HCT116 (cell line): ENCODE measurements around the gene ITGA11. TPM values are rescaled to one million over a fixed set of nuclear protein-coding genes. Genes with fewer than 3 reads are reported as not detected.

ENCODE experiments used
- ATAC-seq: fragments of 200-7000 bp; cut with Tn5 transposase; 2 replicates; pipeline ENCODE4 v1.9.1; 2020; ENCODE audit warnings: mild to moderate bottlenecking, moderate library complexity
- BruUV-seq: library from RNA; stranded (reverse); fragments of 400-500 nt; replicated peaks from 2 replicates; lab custom pipeline; 2021; lab: Mats Ljungman, UMichigan
- CTCF ChIA-PET: fragments of 300-600 bp; sonication (Branson Sonifier 250); formaldehyde crosslinking; loops from one replicate; lab custom pipeline; 2021; ENCODE audit warnings: antibody characterized with exemption; lab: Charles Lee
- POLR2A ChIA-PET: fragments of 300-600, 350-600 bp; sonication (Branson Sonifier 250); formaldehyde crosslinking; loops from one replicate; lab custom pipeline; 2021; ENCODE audit warnings: antibody characterized with exemption; lab: Charles Lee
- RAD21 ChIA-PET, 2 experiments: fragments of 300-600 bp; sonication (Branson Sonifier 250); formaldehyde crosslinking; loops; one replicate each; lab custom pipeline; 2023; ENCODE audit warnings: low total read pairs in 2 of 2; ENCODE audit not compliant: uncharacterized antibody in 2 of 2, unreplicated experiment in 2 of 2, low non-redundant PET in 1 of 2; lab: Charles Lee
- DNase-seq: peaks from one replicate; pipeline ENCODE4 v3.0.0-alpha.2; 2010; ENCODE audit warnings: low read depth, low spot score
- H2AFZ ChIP-seq: fragments of 200-600 bp; shearing (Covaris generic), sonication (generic); 2 replicates; pipeline ENCODE4 v1.6.1; 2017; ENCODE audit warnings: low read depth, mixed run types, mixed read lengths, antibody characterized with exemption, low read length; ENCODE audit not compliant: poor library complexity, severe bottlenecking
- H3K27ac ChIP-seq: 2 replicates; pipeline ENCODE4 v1.5.1; 2012; ENCODE audit warnings: low read depth, low read length
- H3K27me3 ChIP-seq: fragments of 200-600 bp; sonication (generic); 2 replicates; pipeline ENCODE4 v1.6.1; 2016; ENCODE audit warnings: mixed run types, low read length, mixed read lengths; ENCODE audit not compliant: insufficient read depth
- H3K36me3 ChIP-seq, 2 experiments: fragments of 200-500 bp in 1 of 2; fragments of 200-600 bp in 1 of 2; sonication (Bioruptor generic) in 1 of 2; sonication (generic) in 1 of 2; 2 replicates each; pipeline versions ENCODE4 v1.5.1 to v1.6.1; 2014 to 2016; ENCODE audit warnings: low read length in 2 of 2, inconsistent platforms in 1 of 2, mixed read lengths in 1 of 2, mixed run types in 1 of 2; ENCODE audit not compliant: insufficient read depth in 2 of 2, control insufficient read depth in 1 of 2
- H3K4me1 ChIP-seq, 2 experiments: fragments of 200-600 bp in 1 of 2; sonication (generic) in 1 of 2; 2 replicates each; pipeline versions ENCODE4 v1.5.1 to v1.6.1; 2012 to 2017; ENCODE audit warnings: low read length in 2 of 2, inconsistent platforms in 1 of 2, mild to moderate bottlenecking in 1 of 2, mixed read lengths in 1 of 2, mixed run types in 1 of 2, moderate library complexity in 1 of 2; ENCODE audit not compliant: insufficient read depth in 2 of 2, control insufficient read depth in 1 of 2
- H3K4me2 ChIP-seq: fragments of 200-600 bp; sonication (generic); 2 replicates; pipeline ENCODE4 v1.6.1; 2017; ENCODE audit warnings: mixed run types, low read length, mixed read lengths
- H3K4me3 ChIP-seq, 2 experiments: fragments of 200-600 bp in 1 of 2; sonication (generic) in 1 of 2; replicated peaks in 1 of 2; 2 replicates each; pipeline ENCODE4 v1.5.1; 2011 to 2016; ENCODE audit warnings: low read length in 2 of 2, control low read depth in 1 of 2, low read depth in 1 of 2, mild to moderate bottlenecking in 1 of 2, mixed read lengths in 1 of 2, mixed run types in 1 of 2
- H3K79me2 ChIP-seq: fragments of 200-600 bp; sonication (generic); 2 replicates; pipeline ENCODE4 v1.6.1; 2017; ENCODE audit warnings: mild to moderate bottlenecking, mixed run types, low read length, moderate library complexity, mixed read lengths; ENCODE audit not compliant: insufficient read depth
- H3K9ac ChIP-seq: fragments of 200-600 bp; sonication (generic); 2 replicates; pipeline ENCODE4 v1.6.1; 2016; ENCODE audit warnings: low read length, mixed read lengths
- H3K9me2 ChIP-seq: fragments of 200-600 bp; sonication (generic), shearing (Covaris generic); 2 replicates; pipeline ENCODE4 v1.6.1; 2017; ENCODE audit warnings: mixed run types, mild to moderate bottlenecking, moderate library complexity; ENCODE audit not compliant: insufficient read depth
- H3K9me3 ChIP-seq, 2 experiments: fragments of 200-500 bp in 1 of 2; fragments of 200-600 bp in 1 of 2; sonication (Bioruptor generic) in 1 of 2; sonication (generic) in 1 of 2; 2 replicates each; pipeline ENCODE4 v1.6.1; 2014 to 2017; ENCODE audit warnings: low read length in 2 of 2, mixed read lengths in 2 of 2, inconsistent platforms in 1 of 2, low read depth in 1 of 2, mild to moderate bottlenecking in 1 of 2, mixed run types in 1 of 2, moderate library complexity in 1 of 2; ENCODE audit not compliant: control insufficient read depth in 1 of 2, insufficient read depth in 1 of 2
- H4K20me1 ChIP-seq: fragments of 200-600 bp; sonication (generic), shearing (Covaris generic); 2 replicates; pipeline ENCODE4 v1.6.1; 2017; ENCODE audit warnings: mixed run types, mild to moderate bottlenecking, moderate library complexity; ENCODE audit not compliant: insufficient read depth
- EZH2phosphoT487 ChIP-seq: fragments of 200-600 bp; IDR thresholded peaks from 2 replicates; pipeline ENCODE4 v1.6.1; 2018; ENCODE audit warnings: antibody characterized with exemption, borderline replicate concordance
- POLR2A ChIP-seq: IDR thresholded peaks from 2 replicates; pipeline ENCODE4 v1.7.0; 2011; ENCODE audit warnings: borderline replicate concordance; ENCODE audit not compliant: insufficient read depth, insufficient read length; ENCODE audit errors: extremely low read depth
- YY1 ChIP-seq: IDR thresholded peaks from 2 replicates; pipeline ENCODE4 v1.6.1; 2011; ENCODE audit warnings: low read length, low read depth, moderate library complexity, mild to moderate bottlenecking; ENCODE audit not compliant: insufficient replicate concordance; ENCODE audit errors: extremely low read depth
- ZNF274 ChIP-seq: fragments of 200-500 bp; sonication (Bioruptor generic); IDR thresholded peaks from 2 replicates; pipeline ENCODE4 v1.6.1; 2014; ENCODE audit warnings: mild to moderate bottlenecking, low read depth, low read length, inconsistent platforms
- intact Hi-C: fragments of 100-400 bp; cut with micrococcal nuclease; formaldehyde crosslinking; loops from 2 replicates; pipeline ENCODE4 v1.10.0; 2022
- total RNA-seq: library from RNA; stranded (reverse); gene quantifications from one replicate; pipeline ENCODE4 v1.2.1, GENCODE V29; 2021; ENCODE audit not compliant: unreplicated experiment

The ITGA11 gene
- total RNA-seq, 1 experiment from 2014 or later, result not detected

- RAD21 ChIA-PET, result no interaction called here
- TF ChIP-seq POLR2A, result no peak
- no peak for TF ChIP-seq YY1
- TF ChIP-seq, all 23 proteins: peak for 0
- ChIA-PET POLR2A (no interaction called here), CTCF (no interaction called here)
- Histone ChIP-seq H3K27ac (no peak overlapping the region), H3K79me2 (no peaks in the 10 kb centered on the region), H3K4me2 (no peak overlapping the region), H3K4me3 (no peak overlapping the region), H3K27me3 (no peaks in the 10 kb centered on the region), H3K9me2 (no peaks in the 10 kb centered on the region), H4K20me1 (no peaks in the 10 kb centered on the region), H3K4me1 (no peaks in the 10 kb centered on the region), H2AFZ (no peak overlapping the region), H3K9me3 (no peaks in the 10 kb centered on the region), H3K36me3 (no peaks in the 10 kb centered on the region), H3K9ac (no peak overlapping the region)
- BruUV-seq, result no TSS peak
- ATAC-seq (no peak), DNase-seq (no peak)
- intact Hi-C loops, result no loop called here
These were observed 12.4 kb downstream of the ITGA11 start for GRCh38 chr15:68419301-68420175.

GRCh38 chr15:68418611-68419161, 13.3 kb downstream of the ITGA11 start:
- no peak overlapping the region for H2AFZ ChIP-seq
- H3K27ac ChIP-seq, result no peak overlapping the region
- no peak overlapping the region for H3K9ac ChIP-seq
- no peaks in the 10 kb centered on the region for H3K36me3 ChIP-seq
- H3K9me2 ChIP-seq, result no peaks in the 10 kb centered on the region
- ATAC-seq, result no peak
- H3K4me3 ChIP-seq, result no peak overlapping the region
- ChIA-PET RAD21 (no interaction called here), POLR2A (no interaction called here), CTCF (no interaction called here)
- no peak for DNase-seq
- H3K4me1 ChIP-seq, result no peaks in the 10 kb centered on the region
- H3K27me3 ChIP-seq, result no peaks in the 10 kb centered on the region
- BruUV-seq, result no TSS peak
- TF ChIP-seq EZH2phosphoT487, result no peak
- no peak for TF ChIP-seq ZNF274
- intact Hi-C loops, result no loop called here
- H3K4me2 ChIP-seq, result no peak overlapping the region
- H3K79me2 ChIP-seq, result no peaks in the 10 kb centered on the region
- no peaks in the 10 kb centered on the region for H3K9me3 ChIP-seq
- no peaks in the 10 kb centered on the region for H4K20me1 ChIP-seq
